K562 (cell line): Measurements from ENCODE around the gene CCDC27. TPM values are rescaled to one million over a fixed set of nuclear protein-coding genes. Genes with fewer than 3 reads are reported as not detected.

Experiments
- CBX1 ChIP-seq: sonication (generic); IDR thresholded peaks from 2 replicates; pipeline ENCODE4 v1.6.1; 2016; ENCODE audit warnings: antibody characterized with exemption, low read depth, mild to moderate bottlenecking
- DMBX1 ChIP-seq: fragments of 250-450 bp; sonication (Bioruptor Pico); IDR thresholded peaks from 2 replicates; pipeline ENCODE4 v1.8.0; 2022; ENCODE audit warnings: inconsistent platforms, mild to moderate bottlenecking, moderate library complexity, borderline replicate concordance
- NR2C2 ChIP-seq, 2 experiments: fragments of 200-800 bp in 1 of 2; sonication (Bioruptor generic) in 1 of 2; sonication (generic) in 1 of 2; formaldehyde crosslinking in 1 of 2; IDR thresholded peaks; 2 replicates each; pipeline versions ENCODE4 v1.6.1 to v1.8.0; 2016 to 2022; ENCODE audit warnings: mild to moderate bottlenecking in 1 of 2, missing compliant biosample characterization in 1 of 2, missing genetic modification characterization in 1 of 2, missing genetic modification reagents in 1 of 2
- PURB ChIP-seq: sonication (generic); formaldehyde crosslinking; IDR thresholded peaks from 2 replicates; pipeline ENCODE4 v1.9.0; 2021; ENCODE audit warnings: low read depth, mild to moderate bottlenecking, missing genetic modification reagents
- SIN3A ChIP-seq, 2 experiments: fragments of 150-350 bp in 1 of 2; IDR thresholded peaks; 2 replicates each; pipeline ENCODE4 v1.6.1; 2011 to 2016; ENCODE audit warnings: borderline replicate concordance in 2 of 2, low read depth in 2 of 2, low read length in 2 of 2, mild to moderate bottlenecking in 2 of 2, moderate library complexity in 2 of 2; ENCODE audit not compliant: control insufficient read depth in 1 of 2
- ZNF354B ChIP-seq: fragments of 250-450 bp; sonication (Bioruptor Pico); IDR thresholded peaks from 2 replicates; pipeline ENCODE4 v1.4.0; 2020
- polyA plus RNA-seq, 8 experiments: library from polyadenylated mRNA; depleted of rRNA in 4 of 8; stranded (reverse) in 5 of 8; unstranded in 3 of 8; fragments of >200 nt; fragmentation: Nextera tagmentation in 2 of 8; fragmentation: Illumina TruSeq in 1 of 8; extraction: Ambion mirVana in 2 of 8; extraction: Trizol in 1 of 8; gene quantifications; 2 replicates each; pipeline versions ENCODE4 v1.2.1 to v1.2.3, GENCODE V29; 2011 to 2014; ENCODE audit warnings: inconsistent platforms in 1 of 8, missing spikeins in 1 of 8
- total RNA-seq, 7 experiments: library from RNA; depleted of rRNA in 6 of 7; stranded (reverse); fragments of >200 nt in 6 of 7; fragmentation: Illumina TruSeq in 2 of 7; extraction: Trizol in 2 of 7; gene quantifications; 2 replicates each; pipeline versions ENCODE4 v1.2.1 to v1.2.3, GENCODE V29; 2011 to 2021; ENCODE audit warnings: low replicate concordance in 1 of 7
- TF ChIP-seq, protein P1 (sequence below), 2 experiments: fragments of 450-650 bp in 1 of 2; sonication (generic) in 1 of 2; formaldehyde crosslinking in 1 of 2; IDR thresholded peaks; 2 replicates each; pipeline versions ENCODE4 v1.7.1 to v1.9.0; 2016 to 2022; ENCODE audit warnings: inconsistent platforms in 1 of 2, mild to moderate bottlenecking in 1 of 2, missing genetic modification reagents in 1 of 2
- TF ChIP-seq, protein P2 (sequence below): fragments of 450-650 bp; conservative IDR thresholded peaks from 2 replicates; pipeline ENCODE4 v1.6.1; 2016; ENCODE audit warnings: missing genetic modification characterization, low read depth, mild to moderate bottlenecking, control low read depth, missing compliant biosample characterization
- TF ChIP-seq, protein P3 (sequence below): fragments of 450-650 bp; formaldehyde crosslinking; conservative IDR thresholded peaks from 2 replicates; pipeline ENCODE4 v1.4.0; 2022; ENCODE audit warnings: mild to moderate bottlenecking, missing genetic modification characterization

The CCDC27 gene
- total and polyA plus RNA-seq, 9 of the 15 experiments (the other 6 are each of a cell fraction or from before 2014, with no cell fraction given), result 0.01 to 0.04 TPM; not detected in 7

DNA sequence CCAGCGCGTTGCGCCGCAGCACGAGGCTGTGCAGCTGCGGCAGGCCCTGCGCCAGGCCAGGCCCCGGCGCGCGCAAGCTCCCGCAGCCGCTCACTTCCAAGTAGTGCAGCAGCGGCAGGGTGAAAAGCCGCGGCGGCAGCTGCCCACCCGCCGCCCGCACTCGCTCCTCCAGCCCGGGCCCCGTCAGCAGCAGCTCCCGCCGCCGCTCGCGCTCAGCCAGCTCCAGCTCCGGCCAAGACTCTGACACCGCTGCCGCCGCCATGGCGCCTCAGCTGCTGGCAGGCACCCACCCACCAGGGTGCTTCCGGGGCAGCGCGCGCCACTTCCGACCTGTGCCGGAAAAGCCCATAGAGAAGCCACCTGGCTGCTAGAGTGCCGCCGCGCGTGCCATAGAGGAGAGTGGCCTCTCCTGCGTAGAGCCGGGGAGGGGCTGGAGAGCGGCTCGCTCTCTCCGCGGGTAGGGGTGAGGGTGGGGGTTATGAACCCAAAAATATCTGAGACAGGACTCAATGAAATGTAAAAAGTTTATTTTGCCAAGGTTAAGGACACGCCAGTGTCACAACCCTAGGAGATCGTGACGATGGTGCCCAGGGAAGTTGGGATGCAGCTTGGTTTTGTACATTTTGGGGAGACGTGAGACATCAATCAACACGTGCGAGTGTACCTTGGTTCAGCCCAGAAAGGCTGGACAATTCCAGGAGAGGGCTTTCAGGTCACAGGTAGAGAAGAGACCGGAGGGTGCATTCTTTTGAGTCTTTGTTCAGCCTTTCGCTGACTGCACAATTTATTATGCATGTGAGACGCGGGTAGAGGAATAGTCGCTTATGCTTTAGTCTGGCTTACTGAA, 44.2 kb downstream of the CCDC27 start, which contains the start of gene LRRC47 (continued):
- TF ChIP-seq, protein P1, sequence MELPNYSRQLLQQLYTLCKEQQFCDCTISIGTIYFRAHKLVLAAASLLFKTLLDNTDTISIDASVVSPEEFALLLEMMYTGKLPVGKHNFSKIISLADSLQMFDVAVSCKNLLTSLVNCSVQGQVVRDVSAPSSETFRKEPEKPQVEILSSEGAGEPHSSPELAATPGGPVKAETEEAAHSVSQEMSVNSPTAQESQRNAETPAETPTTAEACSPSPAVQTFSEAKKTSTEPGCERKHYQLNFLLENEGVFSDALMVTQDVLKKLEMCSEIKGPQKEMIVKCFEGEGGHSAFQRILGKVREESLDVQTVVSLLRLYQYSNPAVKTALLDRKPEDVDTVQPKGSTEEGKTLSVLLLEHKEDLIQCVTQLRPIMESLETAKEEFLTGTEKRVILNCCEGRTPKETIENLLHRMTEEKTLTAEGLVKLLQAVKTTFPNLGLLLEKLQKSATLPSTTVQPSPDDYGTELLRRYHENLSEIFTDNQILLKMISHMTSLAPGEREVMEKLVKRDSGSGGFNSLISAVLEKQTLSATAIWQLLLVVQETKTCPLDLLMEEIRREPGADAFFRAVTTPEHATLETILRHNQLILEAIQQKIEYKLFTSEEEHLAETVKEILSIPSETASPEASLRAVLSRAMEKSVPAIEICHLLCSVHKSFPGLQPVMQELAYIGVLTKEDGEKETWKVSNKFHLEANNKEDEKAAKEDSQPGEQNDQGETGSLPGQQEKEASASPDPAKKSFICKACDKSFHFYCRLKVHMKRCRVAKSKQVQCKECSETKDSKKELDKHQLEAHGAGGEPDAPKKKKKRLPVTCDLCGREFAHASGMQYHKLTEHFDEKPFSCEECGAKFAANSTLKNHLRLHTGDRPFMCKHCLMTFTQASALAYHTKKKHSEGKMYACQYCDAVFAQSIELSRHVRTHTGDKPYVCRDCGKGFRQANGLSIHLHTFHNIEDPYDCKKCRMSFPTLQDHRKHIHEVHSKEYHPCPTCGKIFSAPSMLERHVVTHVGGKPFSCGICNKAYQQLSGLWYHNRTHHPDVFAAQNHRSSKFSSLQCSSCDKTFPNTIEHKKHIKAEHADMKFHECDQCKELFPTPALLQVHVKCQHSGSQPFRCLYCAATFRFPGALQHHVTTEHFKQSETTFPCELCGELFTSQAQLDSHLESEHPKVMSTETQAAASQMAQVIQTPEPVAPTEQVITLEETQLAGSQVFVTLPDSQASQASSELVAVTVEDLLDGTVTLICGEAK (IDR thresholded peaks at IDR 0.05), result peak; percentile 99
- TF ChIP-seq, protein P1 (CRISPR knock-in tag; IDR thresholded peaks at IDR 0.05), result no peak
- TF ChIP-seq DMBX1, result no peak
- peak; percentile 96 for TF ChIP-seq NR2C2 (CRISPR knock-in tag; IDR thresholded peaks at IDR 0.05)
- peak; percentile 100 for TF ChIP-seq NR2C2 (tag; IDR thresholded peaks at IDR 0.05)
- TF ChIP-seq, protein P2, sequence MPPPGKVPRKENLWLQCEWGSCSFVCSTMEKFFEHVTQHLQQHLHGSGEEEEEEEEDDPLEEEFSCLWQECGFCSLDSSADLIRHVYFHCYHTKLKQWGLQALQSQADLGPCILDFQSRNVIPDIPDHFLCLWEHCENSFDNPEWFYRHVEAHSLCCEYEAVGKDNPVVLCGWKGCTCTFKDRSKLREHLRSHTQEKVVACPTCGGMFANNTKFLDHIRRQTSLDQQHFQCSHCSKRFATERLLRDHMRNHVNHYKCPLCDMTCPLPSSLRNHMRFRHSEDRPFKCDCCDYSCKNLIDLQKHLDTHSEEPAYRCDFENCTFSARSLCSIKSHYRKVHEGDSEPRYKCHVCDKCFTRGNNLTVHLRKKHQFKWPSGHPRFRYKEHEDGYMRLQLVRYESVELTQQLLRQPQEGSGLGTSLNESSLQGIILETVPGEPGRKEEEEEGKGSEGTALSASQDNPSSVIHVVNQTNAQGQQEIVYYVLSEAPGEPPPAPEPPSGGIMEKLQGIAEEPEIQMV (tag), result no peak
- TF ChIP-seq PURB, result no peak
- peak; percentile 99 for TF ChIP-seq SIN3A (IDR thresholded peaks at IDR 0.05; ENCODE audit: borderline replicate concordance in 2 of 2, control insufficient read depth in 1 of 2, low read depth in 2 of 2, low read length in 2 of 2)
- peak; percentile 73; the same call in 1 of the 2 replicates for TF ChIP-seq CBX1
- no peak for TF ChIP-seq ZNF354B (CRISPR knock-in tag)
- TF ChIP-seq, protein P3, sequence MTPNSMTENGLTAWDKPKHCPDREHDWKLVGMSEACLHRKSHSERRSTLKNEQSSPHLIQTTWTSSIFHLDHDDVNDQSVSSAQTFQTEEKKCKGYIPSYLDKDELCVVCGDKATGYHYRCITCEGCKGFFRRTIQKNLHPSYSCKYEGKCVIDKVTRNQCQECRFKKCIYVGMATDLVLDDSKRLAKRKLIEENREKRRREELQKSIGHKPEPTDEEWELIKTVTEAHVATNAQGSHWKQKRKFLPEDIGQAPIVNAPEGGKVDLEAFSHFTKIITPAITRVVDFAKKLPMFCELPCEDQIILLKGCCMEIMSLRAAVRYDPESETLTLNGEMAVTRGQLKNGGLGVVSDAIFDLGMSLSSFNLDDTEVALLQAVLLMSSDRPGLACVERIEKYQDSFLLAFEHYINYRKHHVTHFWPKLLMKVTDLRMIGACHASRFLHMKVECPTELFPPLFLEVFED (CRISPR knock-in tag), result no peak
